Gastrocnemius medialis (tissue), 4 donors: ENCODE data around the gene ZNF846.

Experiments used
- CTCF ChIP-seq, 5 experiments: fragments of 450-650 bp in 3 of 5; fragments of 200-600 bp in 2 of 5; sonication (generic) in 2 of 5; IDR thresholded peaks in 4 of 5; conservative IDR thresholded peaks in 1 of 5; 1 replicate in 4 of 5; 2 replicates in 1 of 5; pipeline ENCODE4 v1.5.1; 2016 to 2019; ENCODE audit warnings: antibody characterized with exemption in 5 of 5, mild to moderate bottlenecking in 3 of 5, moderate library complexity in 3 of 5
- POLR2A ChIP-seq, 2 donors: fragments of 450-650 bp; IDR thresholded peaks; one replicate each; pipeline ENCODE4 v1.6.1; 2017; ENCODE audit warnings: antibody characterized with exemption in 2 of 2, mild to moderate bottlenecking in 2 of 2, moderate library complexity in 2 of 2

GRCh38 chr19:9786819-9787218 is 18.3 kb upstream of the ZNF846 start:
- TF ChIP-seq CTCF (IDR thresholded peaks at IDR 0.05 in 4 of 5, conservative IDR thresholded peaks at IDR 0.05 in 1 of 5): no peak
- TF ChIP-seq POLR2A (IDR thresholded peaks at IDR 0.05): no peak
